ENCODE results near the gene DRD4. TPM values are rescaled to one million over a fixed set of nuclear protein-coding genes. Genes with fewer than 3 reads are reported as not detected.
"Not testable (repeated sequence)": the region's sequence is repeated elsewhere in the genome, so short reads cannot be mapped to it uniquely, and the experiment has no call there.

DRD4 gene
- total and polyA plus RNA-seq, 2 of the 13 experiments (the other 11 are each of a cell fraction or from before 2014, with no cell fraction given) = 0.09 to 0.13 TPM

- H2AFZ ChIP-seq (ENCODE audit: low read length); H3K4me3 ChIP-seq (replicated peaks in 1 of 3; ENCODE audit: insufficient read depth in 1 of 3, low read depth in 2 of 3, low read length in 3 of 3); H3K4me2 ChIP-seq (ENCODE audit: low read depth, low read length); BruUV-seq (replicated peaks); POLR2A ChIA-PET; FAIRE-seq; CTCF ChIA-PET (ENCODE audit: low intra/inter-chr PET ratio, low total read pairs); in situ Hi-C loops (cut with HindIII; ENCODE audit: extremely low pct_ligation_motif_present, low pct_unique_long_range_greater_than_20kb); H4K20me1 ChIP-seq (ENCODE audit: insufficient read depth, low read length); ATAC-seq; H3K79me2 ChIP-seq (ENCODE audit: insufficient read depth, low read length); H3K27me3 ChIP-seq (ENCODE audit: control insufficient read depth in 1 of 2, insufficient read depth in 2 of 2, low read length in 2 of 2); DNase-seq (ENCODE audit: low spot score); intact Hi-C loops (cut with micrococcal nuclease; ENCODE audit: unreplicated experiment); H3K9ac ChIP-seq (ENCODE audit: insufficient read depth, low read depth, low read length); H3K27ac ChIP-seq (ENCODE audit: extremely low read length, insufficient read depth, low read length); H3K9me3 ChIP-seq (ENCODE audit: low read length); TF ChIP-seq CREB1 (IDR thresholded peaks at IDR 0.05): not testable (repeated sequence)
- H3K4me1 ChIP-seq (ENCODE audit: insufficient read depth, low read length) = peaks cover 12% of the 10 kb centered on the region; the same call in 1 of the 2 replicates
- WGBS (ENCODE audit: low lambda C conversion rate) = 78% methylated on average over 9 of the region's 14 CpGs
- H3K36me3 ChIP-seq (replicated peaks in 1 of 2; ENCODE audit: control insufficient read depth in 1 of 2, insufficient read depth in 2 of 2, low read length in 2 of 2) = peaks cover 4 to 20% of the 10 kb centered on the region in 2 experiments
- peak; percentile 28; the same call in 1 of the 2 replicates for TF ChIP-seq ZNF609 (CRISPR knock-in tag; IDR thresholded peaks at IDR 0.05; ENCODE audit: borderline replicate concordance)
- TF ChIP-seq NR2F2 (IDR thresholded peaks at IDR 0.05; ENCODE audit: borderline replicate concordance, low read depth) = 0 out of 2 replicates have a peak, but pooled peaks have one; percentile 43
- TF ChIP-seq RXRA (CRISPR knock-in tag; IDR thresholded peaks at IDR 0.05) = peak; percentile 96
- TF ChIP-seq ZNF687 (CRISPR knock-in tag; IDR thresholded peaks at IDR 0.05) = peak; percentile 47
- TF ChIP-seq TBL1XR1 (IDR thresholded peaks at IDR 0.05; ENCODE audit: borderline replicate concordance, low read length, partially characterized antibody) = peak; percentile 95
- TF ChIP-seq MED1 (CRISPR knock-in tag; IDR thresholded peaks at IDR 0.05) = 0 out of 2 replicates have a peak, but pooled peaks have one; percentile 33
- TF ChIP-seq BCL6 (CRISPR knock-in tag; IDR thresholded peaks at IDR 0.05) = peak; percentile 53; the same call in 1 of the 2 replicates
- peak; percentile 86 for TF ChIP-seq SKI (IDR thresholded peaks at IDR 0.05; ENCODE audit: partially characterized antibody)
- TF ChIP-seq NR2F6 (IDR thresholded peaks at IDR 0.05) = peak; percentile 58; the same call in 1 of the 2 replicates
- peak; percentile 53; the same call in 1 of the 2 replicates for TF ChIP-seq NR2F6 (CRISPR knock-in tag; IDR thresholded peaks at IDR 0.05)
- TF ChIP-seq ZBTB38 (CRISPR knock-in tag; IDR thresholded peaks at IDR 0.05) = peak; percentile 53; the same call in 1 of the 2 replicates
- TF ChIP-seq HDAC1 (CRISPR knock-in tag; IDR thresholded peaks at IDR 0.05) = peak; percentile 26; the same call in 1 of the 2 replicates
- peak; percentile 54 for TF ChIP-seq AGO2 (optimal IDR thresholded peaks at IDR 0.05; ENCODE audit: low read depth, low read length)
- TF ChIP-seq TBX2 (CRISPR knock-in tag; IDR thresholded peaks at IDR 0.05; ENCODE audit: borderline replicate concordance) = 0 out of 2 replicates have a peak, but pooled peaks have one; percentile 12
- TF ChIP-seq CREB1 (CRISPR knock-in tag; IDR thresholded peaks at IDR 0.05) = 0 out of 2 replicates have a peak, but pooled peaks have one; percentile 22
- peak; percentile 97 for TF ChIP-seq RARA (CRISPR knock-in tag; IDR thresholded peaks at IDR 0.05)
These were observed 10.6 kb downstream of the DRD4 start for GRCh38 chr11:647672-648158.

All from HepG2 (cell line).